Neural progenitor cell (in vitro differentiated cells): Measurements from ENCODE around the gene PCDH9. TPM values are rescaled to one million over a fixed set of nuclear protein-coding genes. Genes with fewer than 3 reads are reported as not detected.
A peak's percentile ranks its signal among the peaks of the same experiment; 100 is the strongest.

Experiments
- DNase-seq: peaks from one replicate; pipeline ENCODE4 v3.0.0-alpha.2; 2016; ENCODE audit warnings: low spot score
- H2AFZ ChIP-seq: fragments of 200-600 bp; sonication (generic); replicated peaks from 2 replicates; pipeline ENCODE4 v1.6.1; 2016; ENCODE audit warnings: antibody characterized with exemption
- H3F3A ChIP-seq: fragments of 200-600 bp; sonication (generic); 2 replicates; pipeline ENCODE4 v1.6.1; 2016; ENCODE audit warnings: antibody characterized with exemption, low read depth
- H3K27ac ChIP-seq: fragments of 200-600 bp; sonication (generic); 2 replicates; pipeline ENCODE4 v1.5.1; 2016; ENCODE audit warnings: mild to moderate bottlenecking
- H3K27me3 ChIP-seq: fragments of 200-600 bp; sonication (generic); 2 replicates; pipeline ENCODE4 v1.6.1; 2016; ENCODE audit warnings: mild to moderate bottlenecking, moderate library complexity
- H3K36me3 ChIP-seq: fragments of 200-600 bp; sonication (generic); 2 replicates; pipeline ENCODE4 v1.5.1; 2016
- H3K4me1 ChIP-seq: fragments of 200-600 bp; sonication (generic); 2 replicates; pipeline ENCODE4 v1.6.1; 2016; ENCODE audit warnings: mixed run types
- H3K4me2 ChIP-seq: fragments of 200-600 bp; sonication (generic); 2 replicates; pipeline ENCODE4 v1.6.1; 2016
- H3K4me3 ChIP-seq: fragments of 200-600 bp; sonication (generic); 2 replicates; pipeline ENCODE4 v1.5.1; 2016
- H3K79me2 ChIP-seq: fragments of 200-600 bp; sonication (generic); 2 replicates; pipeline ENCODE4 v1.6.1; 2016; ENCODE audit warnings: low read depth
- H3K9ac ChIP-seq: fragments of 200-600 bp; sonication (generic); 2 replicates; pipeline ENCODE4 v1.6.1; 2016
- H3K9me3 ChIP-seq: fragments of 200-600 bp; sonication (generic); 2 replicates; pipeline ENCODE4 v1.5.1; 2016; ENCODE audit warnings: low read depth
- H4K20me1 ChIP-seq: fragments of 200-600 bp; sonication (generic); 2 replicates; pipeline ENCODE4 v1.6.1; 2016; ENCODE audit warnings: low read depth
- H3K27ac Mint-ChIP-seq: 3 replicates; pipeline ENCODE4 v1.8.0; 2021; ENCODE audit warnings: mixed read lengths
- H3K27me3 Mint-ChIP-seq: 2 replicates; pipeline ENCODE4 v1.8.0; 2022; ENCODE audit warnings: low read depth, mild to moderate bottlenecking, inconsistent platforms, moderate library complexity, mixed read lengths; ENCODE audit not compliant: insufficient read depth
- H3K36me3 Mint-ChIP-seq: 3 replicates; pipeline ENCODE4 v1.8.0; 2021; ENCODE audit warnings: mixed read lengths
- H3K4me1 Mint-ChIP-seq: 3 replicates; pipeline ENCODE4 v1.8.0; 2021; ENCODE audit warnings: mixed read lengths
- H3K4me3 Mint-ChIP-seq: 3 replicates; pipeline ENCODE4 v1.8.0; 2021; ENCODE audit warnings: mild to moderate bottlenecking, moderate library complexity, mixed read lengths
- H3K9me3 Mint-ChIP-seq: 3 replicates; pipeline ENCODE4 v1.8.0; 2020; ENCODE audit warnings: mixed read lengths
- EZH2 ChIP-seq: fragments of 200-600 bp; sonication (generic); IDR thresholded peaks from 2 replicates; pipeline ENCODE4 v1.6.1; 2017; ENCODE audit warnings: antibody characterized with exemption, mild to moderate bottlenecking, moderate library complexity
- EZH2phosphoT487 ChIP-seq: fragments of 200-600 bp; sonication (generic); IDR thresholded peaks from 2 replicates; pipeline ENCODE4 v1.6.1; 2017; ENCODE audit warnings: antibody characterized with exemption
- total RNA-seq: library from RNA; depleted of rRNA; stranded (reverse); fragments of >200 nt; gene quantifications from 2 replicates; pipeline ENCODE4 v1.2.3, GENCODE V29; 2015; ENCODE audit warnings: low replicate concordance
- TF ChIP-seq, protein P1 (sequence below): fragments of 200-600 bp; sonication (generic); IDR thresholded peaks from 2 replicates; pipeline ENCODE4 v1.5.1; 2017; ENCODE audit warnings: antibody characterized with exemption, mild to moderate bottlenecking

PCDH9 gene
- total RNA-seq, 1 donor from 2014 or later, result 0.24 TPM

DNA sequence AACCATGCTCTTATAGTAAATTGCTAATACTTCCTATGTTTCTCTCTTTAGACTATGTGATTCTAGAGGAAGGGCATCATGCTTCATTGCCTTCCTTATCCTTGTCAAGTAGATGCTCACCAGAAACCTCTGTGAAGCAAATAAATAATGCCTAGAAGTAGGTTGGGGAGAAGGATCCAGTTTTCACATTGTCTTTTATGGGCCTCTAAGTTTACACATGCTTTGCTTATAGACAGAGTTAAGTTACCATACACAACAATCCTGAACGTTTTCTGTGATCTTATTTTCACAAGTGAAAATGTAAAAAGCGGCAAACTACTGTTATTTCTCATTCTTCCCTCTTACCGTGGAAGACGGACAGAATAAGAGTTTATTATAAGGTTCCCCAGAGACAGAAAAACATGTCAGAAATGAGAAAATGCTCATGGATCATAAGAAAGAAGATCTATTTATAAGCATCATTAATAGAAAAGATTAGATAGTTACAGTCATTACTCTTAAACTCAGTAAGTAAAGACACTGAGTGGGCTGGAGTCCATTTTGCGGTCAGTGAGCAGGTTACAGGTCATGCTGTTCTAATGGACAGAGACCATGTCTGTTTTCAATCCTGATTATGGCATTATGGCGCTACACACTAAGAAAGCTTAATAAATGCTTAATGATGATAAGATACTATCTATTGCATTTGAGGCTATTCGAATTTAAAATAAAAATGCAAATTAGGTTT is 723.9 kb downstream of the PCDH9 start:
- no peaks in the 10 kb centered on the region for H4K20me1 ChIP-seq
- H3K27me3 ChIP-seq, result no peaks in the 10 kb centered on the region
- no peaks in the 10 kb centered on the region for H3F3A ChIP-seq
- H2AFZ ChIP-seq, result no peak overlapping the region
- H3K27ac Mint-ChIP-seq, result no peak overlapping the region
- no peak overlapping the region for H3K4me3 ChIP-seq
- no peak overlapping the region for H3K4me2 ChIP-seq
- TF ChIP-seq, protein P1, sequence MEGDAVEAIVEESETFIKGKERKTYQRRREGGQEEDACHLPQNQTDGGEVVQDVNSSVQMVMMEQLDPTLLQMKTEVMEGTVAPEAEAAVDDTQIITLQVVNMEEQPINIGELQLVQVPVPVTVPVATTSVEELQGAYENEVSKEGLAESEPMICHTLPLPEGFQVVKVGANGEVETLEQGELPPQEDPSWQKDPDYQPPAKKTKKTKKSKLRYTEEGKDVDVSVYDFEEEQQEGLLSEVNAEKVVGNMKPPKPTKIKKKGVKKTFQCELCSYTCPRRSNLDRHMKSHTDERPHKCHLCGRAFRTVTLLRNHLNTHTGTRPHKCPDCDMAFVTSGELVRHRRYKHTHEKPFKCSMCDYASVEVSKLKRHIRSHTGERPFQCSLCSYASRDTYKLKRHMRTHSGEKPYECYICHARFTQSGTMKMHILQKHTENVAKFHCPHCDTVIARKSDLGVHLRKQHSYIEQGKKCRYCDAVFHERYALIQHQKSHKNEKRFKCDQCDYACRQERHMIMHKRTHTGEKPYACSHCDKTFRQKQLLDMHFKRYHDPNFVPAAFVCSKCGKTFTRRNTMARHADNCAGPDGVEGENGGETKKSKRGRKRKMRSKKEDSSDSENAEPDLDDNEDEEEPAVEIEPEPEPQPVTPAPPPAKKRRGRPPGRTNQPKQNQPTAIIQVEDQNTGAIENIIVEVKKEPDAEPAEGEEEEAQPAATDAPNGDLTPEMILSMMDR, result no peak
- TF ChIP-seq EZH2phosphoT487 (no peak), EZH2 (no peak)
- no peak for DNase-seq
- no peaks in the 10 kb centered on the region for H3K9me3 ChIP-seq
- H3K4me1 Mint-ChIP-seq, result peaks cover 4% of the 10 kb centered on the region
- H3K9me3 Mint-ChIP-seq, result peaks cover 2% of the 10 kb centered on the region
- no peaks in the 10 kb centered on the region for H3K79me2 ChIP-seq
- no peaks in the 10 kb centered on the region for H3K36me3 ChIP-seq
- H3K27me3 Mint-ChIP-seq, result no peaks in the 10 kb centered on the region
- H3K4me1 ChIP-seq, result peaks cover 18% of the 10 kb centered on the region
- no peak overlapping the region for H3K4me3 Mint-ChIP-seq
- no peaks in the 10 kb centered on the region for H3K36me3 Mint-ChIP-seq
- no peak overlapping the region for H3K9ac ChIP-seq
- no peak overlapping the region for H3K27ac ChIP-seq

DNA sequence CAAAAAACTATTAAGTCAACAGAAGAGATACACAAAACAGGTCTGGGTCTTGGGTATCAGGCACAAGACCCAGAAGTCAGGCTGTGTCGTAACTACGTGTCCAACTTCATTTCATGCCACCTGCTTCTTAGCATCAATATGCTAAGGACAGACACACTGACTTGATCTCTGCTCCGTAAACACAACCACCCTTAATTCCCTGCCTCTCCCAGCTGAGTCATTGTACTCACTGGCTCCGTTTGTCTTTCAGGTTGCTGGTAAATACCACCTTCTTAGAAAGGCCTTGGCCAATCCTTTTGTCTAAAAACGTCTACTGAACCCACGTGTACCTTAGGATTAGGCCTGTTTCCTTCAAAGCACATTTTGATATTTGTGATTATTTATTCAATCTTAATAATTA is 726.2 kb downstream of the PCDH9 start:
- no peaks in the 10 kb centered on the region for H3K79me2 ChIP-seq
- Mint-ChIP-seq H3K4me3 (no peak overlapping the region), H3K36me3 (no peaks in the 10 kb centered on the region), H3K27me3 (no peaks in the 10 kb centered on the region), H3K9me3 (peaks cover 2% of the 10 kb centered on the region), H3K4me1 (peaks cover 4% of the 10 kb centered on the region), H3K27ac (no peak overlapping the region)
- H4K20me1 ChIP-seq, result no peaks in the 10 kb centered on the region
- no peak overlapping the region for H3K9ac ChIP-seq
- peaks cover 18% of the 10 kb centered on the region for H3K4me1 ChIP-seq
- no peaks in the 10 kb centered on the region for H3F3A ChIP-seq
- no peaks in the 10 kb centered on the region for H3K27me3 ChIP-seq
- DNase-seq, result peak; percentile 52
- no peak overlapping the region for H2AFZ ChIP-seq
- peak overlapping the region; percentile 21 for H3K4me2 ChIP-seq
- TF ChIP-seq EZH2 (no peak), EZH2phosphoT487 (no peak)
- TF ChIP-seq, protein P1, result no peak
- H3K36me3 ChIP-seq, result no peaks in the 10 kb centered on the region
- H3K4me3 ChIP-seq, result no peak overlapping the region
- no peaks in the 10 kb centered on the region for H3K9me3 ChIP-seq
- H3K27ac ChIP-seq, result no peak overlapping the region

DNA sequence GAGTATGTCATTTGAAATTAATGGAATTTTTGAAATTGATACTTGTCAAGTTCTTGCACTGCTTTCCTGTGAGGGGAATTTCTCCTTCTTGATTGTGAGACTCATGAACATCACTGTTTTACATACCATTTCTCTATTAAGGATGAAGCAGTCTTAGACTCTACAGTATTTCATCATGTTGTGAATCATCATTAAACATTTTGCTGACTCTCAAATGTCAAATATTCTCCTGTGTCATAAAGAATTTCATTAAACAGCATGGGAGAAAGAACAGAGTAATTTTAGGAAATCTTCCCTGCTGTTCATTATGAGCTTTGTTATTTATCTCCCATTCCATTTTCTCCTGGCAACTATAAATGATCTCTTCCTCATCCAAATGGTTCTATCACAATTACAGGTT is 729.0 kb downstream of the PCDH9 start:
- H3K4me1 Mint-ChIP-seq, result peaks cover under 1% of the 10 kb centered on the region
- Histone ChIP-seq H3K36me3 (no peaks in the 10 kb centered on the region), H3F3A (no peaks in the 10 kb centered on the region), H3K4me2 (no peak overlapping the region), H4K20me1 (no peaks in the 10 kb centered on the region), H3K27ac (no peak overlapping the region), H3K27me3 (no peaks in the 10 kb centered on the region), H2AFZ (no peak overlapping the region), H3K4me3 (no peak overlapping the region), H3K9me3 (no peaks in the 10 kb centered on the region), H3K9ac (no peak overlapping the region), H3K4me1 (peaks cover 18% of the 10 kb centered on the region), H3K79me2 (no peaks in the 10 kb centered on the region)
- H3K27ac Mint-ChIP-seq, result no peak overlapping the region
- peaks cover 2% of the 10 kb centered on the region for H3K9me3 Mint-ChIP-seq
- H3K4me3 Mint-ChIP-seq, result no peak overlapping the region
- DNase-seq, result no peak
- no peak for TF ChIP-seq EZH2
- TF ChIP-seq, protein P1, result no peak
- TF ChIP-seq EZH2phosphoT487, result no peak
- H3K36me3 Mint-ChIP-seq, result no peaks in the 10 kb centered on the region
- no peaks in the 10 kb centered on the region for H3K27me3 Mint-ChIP-seq
